ENCODE measurements around the gene DTD1. TPM values are rescaled to one million over a fixed set of nuclear protein-coding genes. Genes with fewer than 3 reads are reported as not detected.

The DTD1 gene
- total RNA-seq, 2 experiments from 2014 or later = 40.7 to 54.6 TPM

DNA sequence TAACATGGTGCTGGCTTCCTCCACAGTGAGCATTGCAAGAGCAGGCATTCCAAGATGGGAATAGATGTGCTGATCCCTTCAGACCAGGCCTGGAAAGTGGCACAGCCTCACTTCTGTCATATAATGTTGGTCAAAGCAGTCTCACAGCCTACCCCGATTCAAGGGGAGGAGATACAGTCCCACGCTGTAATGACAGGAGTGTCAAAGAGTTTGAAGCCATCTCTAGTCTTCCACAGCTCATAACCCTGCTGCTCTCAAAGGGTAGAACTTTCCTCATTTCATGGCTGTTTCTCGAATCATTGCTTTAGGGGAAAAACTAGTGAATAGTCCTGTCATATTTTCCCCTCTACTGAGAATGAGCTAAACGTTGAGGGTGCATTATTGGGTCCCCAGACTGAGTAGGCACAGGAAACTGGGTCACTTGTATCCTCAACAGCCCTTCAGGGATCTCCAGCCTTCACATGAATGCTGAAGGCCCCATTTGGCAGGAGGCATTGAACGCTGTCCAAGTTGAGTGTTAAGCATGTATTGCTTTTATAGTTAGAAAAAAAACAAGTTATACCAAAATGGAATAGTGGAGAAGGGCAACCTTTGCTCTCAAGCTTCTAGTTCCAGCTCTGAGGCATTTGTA, 27.3 kb downstream of the DTD1 start:
- intact Hi-C loops (cut with DNase I, micrococcal nuclease) = no loop called here
- Mint-ChIP-seq H3K4me3 (no peak overlapping the region), H3K36me3 (ENCODE audit: low read depth) (peaks cover 9% of the 10 kb centered on the region), H3K9me3 (ENCODE audit: low read depth) (no peaks in the 10 kb centered on the region), H3K4me1 (peaks cover 10% of the 10 kb centered on the region), H3K27ac (peak overlapping the region; percentile 1), H3K27me3 (no peaks in the 10 kb centered on the region)
- ATAC-seq (no peak), DNase-seq (no peak)
- ChIA-PET CTCF (interaction anchor here (0.6 kb wide), 1 partner anchor 21 kb away, joined by 3 read pairs; no protein-coding TSS in a partner anchor), POLR2A (no interaction called here)

DNA sequence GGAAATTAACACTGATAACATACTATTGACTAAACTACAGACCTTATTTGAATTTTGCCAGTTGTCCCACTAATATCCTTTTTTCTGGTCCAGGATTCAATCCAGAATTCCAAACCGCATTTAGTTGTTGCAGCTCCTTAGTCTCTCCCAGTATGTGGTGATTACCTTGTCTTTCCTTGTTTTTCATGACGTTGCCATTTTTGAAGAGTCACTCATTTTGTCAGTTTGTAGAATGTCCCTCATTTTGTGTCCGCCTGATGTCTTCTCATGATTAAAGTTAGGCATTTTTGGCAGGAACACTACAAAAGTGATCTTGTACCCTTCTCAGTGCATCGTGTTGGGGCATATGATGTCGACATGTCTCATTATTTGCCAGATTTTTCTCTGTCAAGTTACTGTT, 33.1 kb downstream of the DTD1 start:
- Mint-ChIP-seq H3K27me3 (no peaks in the 10 kb centered on the region), H3K9me3 (ENCODE audit: low read depth) (no peaks in the 10 kb centered on the region), H3K27ac (no peak overlapping the region), H3K36me3 (ENCODE audit: low read depth) (peaks cover 6% of the 10 kb centered on the region), H3K4me3 (no peak overlapping the region), H3K4me1 (peaks cover 2% of the 10 kb centered on the region)
- ATAC-seq = no peak
- DNase-seq = no peak
- CTCF ChIA-PET = no interaction called here
- POLR2A ChIA-PET = no interaction called here
- intact Hi-C loops (cut with DNase I, micrococcal nuclease) = loop anchor here in 1 of 2 experiments (10.0 kb wide), 1 partner anchor 206 kb away; no protein-coding TSS in a partner anchor

DNA sequence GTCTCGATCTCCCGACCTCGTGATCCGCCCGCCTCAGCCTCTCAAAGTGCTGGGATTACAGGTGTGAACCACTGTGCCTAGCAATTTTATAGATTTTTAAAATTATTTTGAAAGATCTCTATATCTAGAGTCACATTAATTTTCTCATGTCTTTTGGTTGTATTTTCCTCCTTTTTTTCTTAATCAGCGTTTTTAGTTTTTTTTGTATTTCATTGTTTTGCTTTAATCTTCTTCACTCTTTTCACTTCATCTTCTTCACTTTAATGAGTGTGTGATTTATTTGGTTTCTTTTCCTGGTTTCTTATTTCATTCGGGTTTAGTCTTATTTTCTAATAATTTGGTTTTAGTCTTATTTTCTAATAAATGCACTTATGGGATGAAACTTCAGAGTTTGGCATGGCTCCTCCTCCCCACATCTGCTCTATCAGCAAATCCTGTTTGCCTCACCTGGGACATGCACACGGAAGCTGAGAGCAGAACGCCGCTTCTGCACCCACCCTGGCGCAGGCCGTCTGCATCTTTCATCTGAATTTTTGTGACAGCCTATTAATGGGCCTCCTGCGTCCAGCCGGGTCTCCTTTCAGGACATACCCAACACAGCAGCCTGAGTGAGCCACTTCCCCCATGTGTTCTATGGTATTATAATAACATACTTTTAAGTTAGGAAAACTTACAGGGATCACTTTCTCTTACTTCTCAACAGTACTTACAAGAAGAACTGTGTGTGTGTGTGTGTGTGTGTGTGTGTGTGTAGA, 35.5 kb downstream of the DTD1 start:
- no peak for ATAC-seq
- ChIA-PET CTCF (interaction anchor here (0.7 kb wide), 1 partner anchor 81 kb away, joined by 3 read pairs; no protein-coding TSS in a partner anchor), POLR2A (no interaction called here)
- no peaks in the 10 kb centered on the region for H3K27me3 Mint-ChIP-seq
- H3K36me3 Mint-ChIP-seq (ENCODE audit: low read depth) = peaks cover 8% of the 10 kb centered on the region
- intact Hi-C loops (cut with DNase I, micrococcal nuclease) = loop anchor here in 1 of 2 experiments (10.0 kb wide), 1 partner anchor 209 kb away; no protein-coding TSS in a partner anchor
- no peaks in the 10 kb centered on the region for H3K9me3 Mint-ChIP-seq (ENCODE audit: low read depth)
- DNase-seq = no peak
- no peak overlapping the region for H3K27ac Mint-ChIP-seq
- H3K4me3 Mint-ChIP-seq = no peak overlapping the region
- peaks cover 2% of the 10 kb centered on the region for H3K4me1 Mint-ChIP-seq

DNA sequence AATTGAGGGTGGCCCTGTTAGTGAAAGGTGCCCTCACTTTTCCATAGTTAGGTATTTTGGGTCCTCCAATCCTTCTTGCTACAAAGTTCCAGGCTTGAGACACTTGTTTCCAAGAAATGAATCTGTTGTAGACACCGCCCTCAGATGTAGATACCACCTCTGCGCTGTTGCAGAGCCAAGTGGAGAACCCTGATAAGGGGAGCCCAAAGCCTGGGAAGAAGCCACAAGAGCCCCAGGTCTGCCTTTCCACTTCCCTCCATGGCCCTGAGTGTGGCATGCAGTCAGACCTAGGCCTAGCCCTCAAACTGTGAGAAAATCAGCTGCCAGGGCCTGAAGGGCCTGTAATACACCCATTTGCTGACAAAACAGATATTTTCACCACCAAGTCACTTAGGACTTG, 37.1 kb downstream of the DTD1 start:
- intact Hi-C loops (cut with DNase I, micrococcal nuclease) = loop anchor here in 1 of 2 experiments (10.0 kb wide), 1 partner anchor 210 kb away; no protein-coding TSS in a partner anchor
- ATAC-seq (no peak), DNase-seq (no peak)
- H3K36me3 Mint-ChIP-seq (ENCODE audit: low read depth) = peaks cover 18% of the 10 kb centered on the region
- ChIA-PET POLR2A (no interaction called here), CTCF (interaction anchor here (1.2 kb wide), 1 partner anchor 11 kb away, joined by 4 read pairs; no protein-coding TSS in a partner anchor)
- no peaks in the 10 kb centered on the region for H3K27me3 Mint-ChIP-seq
- no peaks in the 10 kb centered on the region for H3K9me3 Mint-ChIP-seq (ENCODE audit: low read depth)
- no peak overlapping the region for H3K4me3 Mint-ChIP-seq
- no peaks in the 10 kb centered on the region for H3K4me1 Mint-ChIP-seq
- no peak overlapping the region for H3K27ac Mint-ChIP-seq

DNA sequence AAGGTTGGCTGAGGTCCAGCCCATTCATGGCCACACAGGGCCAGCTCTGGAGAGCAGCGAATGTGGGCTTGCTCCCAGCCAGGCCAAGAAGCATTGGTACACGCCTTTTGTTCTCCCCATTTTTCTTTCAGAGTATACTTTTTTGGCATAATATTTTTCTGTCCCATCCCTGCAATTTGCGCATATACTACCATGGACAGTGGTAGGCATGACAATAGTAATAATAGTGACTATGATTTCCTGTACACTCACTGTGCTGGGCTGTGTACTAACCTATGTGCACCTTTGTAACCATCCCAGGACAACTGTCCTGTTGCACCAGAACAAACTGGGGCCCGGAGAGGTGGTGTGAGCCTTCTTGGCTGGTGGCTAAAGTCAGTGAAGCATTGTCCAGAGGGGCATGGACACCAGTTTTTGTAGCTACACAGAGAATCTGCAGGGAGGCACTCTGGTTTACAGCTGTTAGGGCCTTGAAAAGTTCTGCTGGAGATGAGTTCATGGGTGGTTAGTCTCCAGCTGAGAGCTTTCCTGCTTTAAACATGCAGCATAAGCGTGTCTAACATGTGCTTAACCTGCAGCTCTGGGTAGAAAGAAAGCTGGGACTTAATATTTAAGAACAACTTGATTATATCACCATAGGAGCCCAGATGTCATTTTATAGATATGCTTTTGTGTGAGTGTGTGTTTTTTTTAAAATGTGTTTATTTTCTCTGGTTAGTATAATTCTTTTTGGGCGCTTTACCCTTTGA, 38.2 kb downstream of the DTD1 start:
- no peaks in the 10 kb centered on the region for H3K9me3 Mint-ChIP-seq (ENCODE audit: low read depth)
- peaks cover 21% of the 10 kb centered on the region for H3K36me3 Mint-ChIP-seq (ENCODE audit: low read depth)
- intact Hi-C loops (cut with DNase I, micrococcal nuclease) = loop anchor here in 1 of 2 experiments (10.0 kb wide), 1 partner anchor 211 kb away; no protein-coding TSS in a partner anchor
- CTCF ChIA-PET = interaction anchor here (0.6 kb wide), 1 partner anchor 1426 kb away, joined by 3 read pairs; the partner anchor contains the start of genes CFAP61 and CRNKL1
- H3K27ac Mint-ChIP-seq = no peak overlapping the region
- H3K4me1 Mint-ChIP-seq = no peaks in the 10 kb centered on the region
- DNase-seq (no peak), ATAC-seq (no peak)
- POLR2A ChIA-PET = no interaction called here
- H3K4me3 Mint-ChIP-seq = no peak overlapping the region
- H3K27me3 Mint-ChIP-seq = no peaks in the 10 kb centered on the region

DNA sequence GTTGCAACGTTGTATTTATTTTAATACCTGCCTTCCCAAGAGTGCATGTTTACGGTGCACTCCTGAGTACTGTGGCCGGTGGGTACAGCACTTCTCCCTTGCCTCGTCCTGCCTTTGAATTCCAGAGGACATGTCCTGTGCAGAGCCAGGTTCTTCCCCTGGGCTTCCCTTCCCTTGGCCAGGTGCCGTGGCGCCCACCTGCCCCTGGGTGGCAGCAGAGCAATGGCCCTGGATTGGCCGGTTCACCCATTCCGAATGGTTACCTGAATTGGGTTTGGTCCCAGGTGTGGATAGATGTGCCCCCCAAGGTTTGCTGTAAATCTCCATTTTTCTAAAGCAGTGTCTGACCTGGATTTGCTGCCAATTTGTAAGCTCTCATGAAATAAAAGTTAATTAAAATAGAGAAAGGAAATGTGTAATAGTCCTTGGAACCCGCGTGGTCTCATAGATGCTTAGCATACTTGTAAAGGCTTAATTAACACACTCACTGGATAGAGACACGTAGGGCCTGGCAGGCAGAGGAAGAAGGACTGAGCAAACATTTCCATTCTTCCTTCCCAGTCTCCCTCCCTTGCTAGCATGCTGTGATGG, 40.6 kb downstream of the DTD1 start:
- H3K4me3 Mint-ChIP-seq = no peak overlapping the region
- CTCF ChIA-PET = interaction anchor here (0.8 kb wide), 1 partner anchor 1034 kb away, joined by 5 read pairs; no protein-coding TSS in a partner anchor
- peaks cover 23% of the 10 kb centered on the region for H3K36me3 Mint-ChIP-seq (ENCODE audit: low read depth)
- ATAC-seq = no peak
- no peaks in the 10 kb centered on the region for H3K9me3 Mint-ChIP-seq (ENCODE audit: low read depth)
- POLR2A ChIA-PET = no interaction called here
- intact Hi-C loops (cut with DNase I, micrococcal nuclease) = loop anchor here in 1 of 2 experiments (10.0 kb wide), 1 partner anchor 214 kb away; no protein-coding TSS in a partner anchor
- DNase-seq = peak; percentile 30
- H3K4me1 Mint-ChIP-seq = no peaks in the 10 kb centered on the region
- no peak overlapping the region for H3K27ac Mint-ChIP-seq
- no peaks in the 10 kb centered on the region for H3K27me3 Mint-ChIP-seq

DNA sequence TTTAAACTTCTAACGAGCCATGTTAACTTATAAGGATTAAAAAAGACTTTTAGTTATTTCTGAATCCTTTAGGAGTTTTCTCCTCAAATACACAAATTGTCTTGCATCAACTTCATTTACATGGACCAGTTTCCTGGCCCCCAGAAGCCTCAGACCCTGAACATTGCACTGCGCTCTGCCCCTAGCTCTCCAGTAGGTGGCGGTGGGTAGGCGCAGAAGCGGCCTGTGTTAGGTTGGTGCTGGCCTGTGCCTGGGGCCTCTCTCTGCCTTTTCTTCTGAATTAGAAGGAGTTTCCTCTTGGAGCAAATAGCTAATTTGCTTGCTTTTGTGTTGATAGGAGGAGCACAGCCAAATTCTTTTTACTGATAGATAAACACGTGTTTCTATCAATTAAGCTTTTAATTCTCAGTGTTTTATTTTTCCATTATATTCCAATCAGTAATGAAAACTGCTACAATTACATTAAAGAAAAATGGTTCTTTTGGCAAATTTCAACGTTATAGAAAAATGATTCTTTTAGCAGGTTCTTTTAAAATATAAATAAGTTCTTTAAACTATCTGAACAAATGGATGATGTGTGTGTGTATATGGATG, 44.4 kb downstream of the DTD1 start:
- POLR2A ChIA-PET = interaction anchor here (0.6 kb wide), 1 partner anchor 46 kb away, joined by 4 read pairs; no protein-coding TSS in a partner anchor
- intact Hi-C loops (cut with DNase I, micrococcal nuclease) = loop anchor here (1.0 to 10.0 kb wide), 6 partner anchors 160 to 1030 kb away; no protein-coding TSS in a partner anchor

DNA sequence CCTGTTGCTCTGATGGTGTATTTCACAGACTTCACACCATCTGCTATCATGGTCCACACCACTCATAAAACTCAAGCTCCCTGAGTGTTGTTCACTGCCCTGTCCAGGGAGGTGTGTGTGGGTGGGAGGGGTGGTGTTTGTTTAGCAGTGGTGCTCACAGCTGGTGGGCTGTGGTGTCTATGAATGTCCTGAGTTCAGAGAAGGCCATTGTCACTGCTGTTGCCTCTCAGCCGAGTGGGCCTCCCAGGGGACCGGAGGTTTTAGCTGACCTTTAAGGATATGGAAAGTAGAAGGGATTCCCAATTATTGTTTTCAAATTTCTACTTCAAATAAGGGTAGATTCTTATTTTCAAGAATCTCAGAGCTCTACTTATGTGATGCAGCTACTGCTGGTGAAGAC, 45.6 kb downstream of the DTD1 start:
- no peak for ATAC-seq
- peaks cover 2% of the 10 kb centered on the region for H3K4me1 Mint-ChIP-seq
- ChIA-PET POLR2A (no interaction called here), CTCF (interaction anchor here (0.6 to 1.6 kb wide), 7 partner anchors 13 to 902 kb away, joined by 3 to 4 read pairs (median 3); no protein-coding TSS in a partner anchor)
- H3K9me3 Mint-ChIP-seq (ENCODE audit: low read depth) = no peaks in the 10 kb centered on the region
- no peak overlapping the region for H3K4me3 Mint-ChIP-seq
- intact Hi-C loops (cut with DNase I, micrococcal nuclease) = loop anchor here (2.0 to 10.0 kb wide), 5 partner anchors 159 to 1029 kb away; no protein-coding TSS in a partner anchor
- H3K27ac Mint-ChIP-seq = no peak overlapping the region
- H3K27me3 Mint-ChIP-seq = no peaks in the 10 kb centered on the region
- no peak for DNase-seq
- H3K36me3 Mint-ChIP-seq (ENCODE audit: low read depth) = peaks cover 20% of the 10 kb centered on the region

More for the DNA sequence above, 44.4 kb downstream of the DTD1 start:
- DNase-seq (peak; percentile 75), ATAC-seq (peak; percentile 97)
- H3K27ac Mint-ChIP-seq = no peak overlapping the region
- H3K4me3 Mint-ChIP-seq = no peak overlapping the region
- peaks cover 24% of the 10 kb centered on the region for H3K36me3 Mint-ChIP-seq (ENCODE audit: low read depth)
- H3K4me1 Mint-ChIP-seq = no peaks in the 10 kb centered on the region
- H3K9me3 Mint-ChIP-seq (ENCODE audit: low read depth) = no peaks in the 10 kb centered on the region
- CTCF ChIA-PET = interaction anchor here (0.6 to 1.4 kb wide), 11 partner anchors 11 to 1029 kb away, joined by 3 to 5 read pairs (median 3); no protein-coding TSS in a partner anchor
- no peaks in the 10 kb centered on the region for H3K27me3 Mint-ChIP-seq

DNA sequence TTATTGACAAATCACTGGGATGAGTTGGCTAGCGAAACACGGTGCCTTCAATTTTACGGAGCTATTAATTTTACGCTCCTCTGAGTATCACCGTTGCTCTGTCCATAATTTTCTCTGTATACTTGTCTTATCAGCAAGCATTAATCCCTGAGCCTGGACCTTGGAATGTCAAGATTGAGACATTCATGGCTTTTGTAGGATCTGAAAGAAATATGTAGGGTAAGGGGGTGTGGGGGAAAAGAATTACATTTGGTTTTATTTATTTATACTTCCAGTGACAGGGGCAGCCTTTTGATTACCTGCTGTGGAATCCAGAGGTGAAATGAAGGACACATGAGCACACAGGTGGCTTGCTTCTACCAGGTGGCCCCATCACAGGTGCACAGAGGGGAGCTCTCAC, 46.6 kb downstream of the DTD1 start:
- Mint-ChIP-seq H3K27ac (no peak overlapping the region), H3K4me3 (no peak overlapping the region), H3K36me3 (ENCODE audit: low read depth) (peaks cover 13% of the 10 kb centered on the region), H3K27me3 (no peaks in the 10 kb centered on the region), H3K4me1 (peaks cover 10% of the 10 kb centered on the region), H3K9me3 (ENCODE audit: low read depth) (no peaks in the 10 kb centered on the region)
- DNase-seq (no peak), ATAC-seq (no peak)
- ChIA-PET CTCF (interaction anchor here (0.9 to 1.6 kb wide), 5 partner anchors 12 to 423 kb away, joined by 3 to 4 read pairs (median 4); no protein-coding TSS in a partner anchor), POLR2A (no interaction called here)
- intact Hi-C loops (cut with DNase I, micrococcal nuclease) = loop anchor here (5.0 to 10.0 kb wide), 4 partner anchors 158 to 1028 kb away; no protein-coding TSS in a partner anchor

DNA sequence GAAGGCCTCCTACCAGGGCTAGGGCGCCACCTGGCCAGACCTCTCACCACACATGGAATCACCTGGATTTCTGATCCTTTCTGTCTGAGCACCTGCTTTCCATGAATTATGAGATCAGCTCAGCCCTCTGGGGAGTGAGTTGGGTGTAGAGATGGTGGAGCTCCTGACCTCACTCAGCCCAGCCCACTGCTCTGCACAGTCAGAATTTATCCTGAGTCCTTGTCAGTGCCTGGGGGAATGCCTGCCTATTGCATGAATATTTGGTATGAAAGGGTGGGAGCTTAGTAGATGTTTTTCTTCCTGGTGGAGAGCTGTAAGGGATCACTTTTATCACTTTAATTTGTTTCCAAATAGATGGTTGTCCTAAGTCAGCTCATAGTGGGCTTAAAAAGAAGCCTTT, 47.5 kb downstream of the DTD1 start:
- Mint-ChIP-seq H3K36me3 (ENCODE audit: low read depth) (peaks cover 11% of the 10 kb centered on the region), H3K27ac (no peak overlapping the region), H3K27me3 (no peaks in the 10 kb centered on the region), H3K4me1 (peaks cover 12% of the 10 kb centered on the region), H3K9me3 (ENCODE audit: low read depth) (no peaks in the 10 kb centered on the region), H3K4me3 (no peak overlapping the region)
- DNase-seq (no peak), ATAC-seq (no peak)
- intact Hi-C loops (cut with DNase I, micrococcal nuclease) = loop anchor here in 1 of 2 experiments (10.0 kb wide), 1 partner anchor 569 kb away; no protein-coding TSS in a partner anchor
- POLR2A ChIA-PET = no interaction called here
- CTCF ChIA-PET = interaction anchor here (0.6 to 1.4 kb wide), 3 partner anchors 11 to 174 kb away, joined by 3 to 4 read pairs (median 3); no protein-coding TSS in a partner anchor

Data from activated CD4-positive, alpha-beta T cell treated with anti-CD3 and anti-CD28 coated beads for 36 hours (primary cell).